Astrocyte of the cerebellum (primary cell): Measurements from ENCODE around the gene NUP62CL.

Experiments
- DNase-seq: peaks from one replicate; pipeline ENCODE4 v3.0.0-alpha.2; 2011; ENCODE audit warnings: low read depth
- H3K4me3 ChIP-seq: 2 replicates; pipeline ENCODE4 v1.5.1; 2011; ENCODE audit warnings: mild to moderate bottlenecking, low read depth, low read length, moderate library complexity
- in situ Hi-C: cut with HindIII; loops from 2 replicates; pipeline ENCODE4 v1.10.0; 2017; ENCODE audit warnings: low sequenced_read_pairs
- TF ChIP-seq, protein P1 (sequence below): IDR thresholded peaks from 2 replicates; pipeline ENCODE4 v1.5.1; 2012; ENCODE audit warnings: low read length, low read depth, moderate library complexity, mild to moderate bottlenecking; ENCODE audit errors: missing control alignments

The NUP62CL gene

DNA sequence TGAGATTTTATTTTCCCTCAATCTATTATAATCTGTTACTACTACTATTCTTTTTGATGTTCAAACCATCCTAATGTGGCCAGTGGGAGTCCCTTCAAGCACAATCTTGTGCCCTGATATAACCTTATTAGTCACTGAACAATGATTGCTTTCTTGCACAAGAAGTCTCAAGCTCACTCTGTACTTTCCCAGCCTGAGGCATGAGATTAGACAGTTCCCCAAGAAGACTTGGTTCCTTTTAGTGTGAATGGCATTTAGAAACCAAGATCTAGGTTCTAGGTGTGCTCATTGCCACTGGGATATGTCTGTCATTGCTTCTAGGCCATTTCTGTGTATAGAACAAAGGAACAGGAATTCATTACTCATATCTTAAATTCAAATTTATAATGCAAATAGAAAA lies 59.6 kb downstream of the NUP62CL start:
- TF ChIP-seq, protein P1, sequence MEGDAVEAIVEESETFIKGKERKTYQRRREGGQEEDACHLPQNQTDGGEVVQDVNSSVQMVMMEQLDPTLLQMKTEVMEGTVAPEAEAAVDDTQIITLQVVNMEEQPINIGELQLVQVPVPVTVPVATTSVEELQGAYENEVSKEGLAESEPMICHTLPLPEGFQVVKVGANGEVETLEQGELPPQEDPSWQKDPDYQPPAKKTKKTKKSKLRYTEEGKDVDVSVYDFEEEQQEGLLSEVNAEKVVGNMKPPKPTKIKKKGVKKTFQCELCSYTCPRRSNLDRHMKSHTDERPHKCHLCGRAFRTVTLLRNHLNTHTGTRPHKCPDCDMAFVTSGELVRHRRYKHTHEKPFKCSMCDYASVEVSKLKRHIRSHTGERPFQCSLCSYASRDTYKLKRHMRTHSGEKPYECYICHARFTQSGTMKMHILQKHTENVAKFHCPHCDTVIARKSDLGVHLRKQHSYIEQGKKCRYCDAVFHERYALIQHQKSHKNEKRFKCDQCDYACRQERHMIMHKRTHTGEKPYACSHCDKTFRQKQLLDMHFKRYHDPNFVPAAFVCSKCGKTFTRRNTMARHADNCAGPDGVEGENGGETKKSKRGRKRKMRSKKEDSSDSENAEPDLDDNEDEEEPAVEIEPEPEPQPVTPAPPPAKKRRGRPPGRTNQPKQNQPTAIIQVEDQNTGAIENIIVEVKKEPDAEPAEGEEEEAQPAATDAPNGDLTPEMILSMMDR: no peak
- no peak for DNase-seq
- in situ Hi-C loops: no loop called here
- H3K4me3 ChIP-seq: no peak overlapping the region

DNA sequence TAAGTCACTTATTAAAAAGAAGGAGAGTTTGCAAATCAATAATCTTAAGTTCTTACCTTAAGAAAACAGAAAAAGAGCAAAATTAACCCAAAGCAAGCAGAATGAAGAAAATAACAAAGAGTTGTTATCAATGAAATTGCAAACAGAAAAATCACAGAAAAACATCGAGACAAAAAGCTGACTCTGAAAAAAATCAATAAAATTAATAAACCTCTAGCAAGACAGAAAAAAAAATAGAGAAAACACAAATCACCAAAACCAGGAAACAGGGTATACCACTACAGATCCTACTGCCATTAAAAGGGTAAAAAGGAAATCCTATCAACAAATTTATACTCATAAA lies 70.3 kb downstream of the NUP62CL start:
- TF ChIP-seq, protein P1: no peak
- H3K4me3 ChIP-seq: no peak overlapping the region
- in situ Hi-C loops: no loop called here
- DNase-seq: no peak

DNA sequence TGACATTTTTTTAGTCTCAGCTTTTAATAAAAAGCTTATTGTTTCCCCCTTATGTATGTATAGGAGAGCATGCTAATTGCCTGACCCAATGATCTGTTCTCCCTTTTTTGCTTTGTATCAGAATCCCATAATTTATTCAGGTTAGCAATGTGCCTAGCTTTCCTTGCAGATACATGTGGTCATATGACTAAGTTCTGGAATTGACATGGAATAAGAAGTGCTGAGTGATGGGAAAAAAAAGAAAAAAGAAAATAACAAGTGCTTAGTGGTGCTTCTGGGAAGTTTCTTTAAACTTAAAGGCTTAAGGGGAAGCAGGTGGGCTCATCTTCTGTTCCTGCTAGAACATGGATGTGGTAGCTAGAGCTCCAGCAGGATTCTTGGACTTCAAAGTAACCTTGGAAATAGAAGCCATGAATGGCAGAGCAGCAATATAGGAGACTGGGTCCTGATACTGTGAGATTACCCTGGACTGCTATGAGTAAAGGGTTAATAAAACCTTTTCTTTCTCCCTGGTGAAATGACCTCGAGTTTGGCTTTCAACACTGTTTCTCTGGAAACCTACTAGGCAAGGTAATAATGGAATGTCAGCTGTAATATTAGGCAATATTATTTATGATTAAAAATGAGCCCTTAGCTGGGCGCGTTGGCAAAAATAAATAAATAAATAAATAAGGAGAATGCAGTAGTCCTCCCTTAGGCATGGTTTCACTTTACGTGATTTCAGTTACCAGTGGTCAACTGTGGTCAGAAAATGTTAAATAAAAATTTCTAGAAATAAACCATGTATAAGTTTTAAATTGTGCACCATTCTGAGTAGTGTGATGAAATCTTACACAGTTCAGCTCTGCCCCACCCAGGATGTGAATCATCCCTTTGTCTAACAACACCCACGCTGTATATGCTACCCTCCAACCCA lies 70.9 kb downstream of the NUP62CL start:
- in situ Hi-C loops: no loop called here
- TF ChIP-seq, protein P1: no peak
- DNase-seq: no peak
- H3K4me3 ChIP-seq: no peak overlapping the region

DNA sequence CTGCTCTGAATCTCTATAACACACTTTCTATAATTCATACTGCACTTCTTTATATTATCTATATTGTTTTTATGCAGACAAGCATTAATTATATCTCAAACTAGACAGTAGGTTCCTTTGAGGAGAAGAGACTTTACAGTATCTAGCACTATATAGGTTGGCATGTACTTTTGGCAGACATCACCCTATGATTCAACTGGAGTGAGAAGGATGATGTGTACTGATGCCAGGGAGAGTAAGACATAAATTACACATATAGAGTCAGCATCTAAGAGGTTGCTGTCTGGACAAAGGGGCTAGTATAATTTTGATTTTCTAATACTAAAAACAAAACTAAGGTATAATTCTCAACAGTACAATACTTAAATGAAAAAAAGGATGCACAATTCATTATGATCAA lies 82.5 kb downstream of the NUP62CL start:
- DNase-seq: no peak
- in situ Hi-C loops: no loop called here
- TF ChIP-seq, protein P1: no peak
- no peak overlapping the region for H3K4me3 ChIP-seq

DNA sequence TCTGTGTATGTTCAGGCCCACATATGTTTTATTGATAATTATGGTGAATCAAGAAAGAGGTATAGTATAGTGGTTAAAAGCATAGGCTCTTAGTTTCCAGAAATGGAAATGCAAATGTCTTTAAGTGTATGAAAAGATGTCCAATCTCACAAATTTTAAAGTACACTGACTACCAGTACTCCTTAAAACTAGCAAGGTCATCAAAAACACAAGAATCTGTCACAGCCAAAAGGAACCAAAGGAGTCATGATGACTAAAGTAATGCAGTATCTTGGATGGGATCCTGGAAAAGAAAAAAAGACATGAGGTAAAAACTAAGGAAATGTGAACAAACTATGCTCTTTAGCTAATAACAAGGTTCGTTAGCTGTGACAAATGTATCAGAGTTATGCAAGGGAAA lies 87.0 kb downstream of the NUP62CL start:
- TF ChIP-seq, protein P1: no peak
- no peak overlapping the region for H3K4me3 ChIP-seq
- no peak for DNase-seq
- in situ Hi-C loops: no loop called here

DNA sequence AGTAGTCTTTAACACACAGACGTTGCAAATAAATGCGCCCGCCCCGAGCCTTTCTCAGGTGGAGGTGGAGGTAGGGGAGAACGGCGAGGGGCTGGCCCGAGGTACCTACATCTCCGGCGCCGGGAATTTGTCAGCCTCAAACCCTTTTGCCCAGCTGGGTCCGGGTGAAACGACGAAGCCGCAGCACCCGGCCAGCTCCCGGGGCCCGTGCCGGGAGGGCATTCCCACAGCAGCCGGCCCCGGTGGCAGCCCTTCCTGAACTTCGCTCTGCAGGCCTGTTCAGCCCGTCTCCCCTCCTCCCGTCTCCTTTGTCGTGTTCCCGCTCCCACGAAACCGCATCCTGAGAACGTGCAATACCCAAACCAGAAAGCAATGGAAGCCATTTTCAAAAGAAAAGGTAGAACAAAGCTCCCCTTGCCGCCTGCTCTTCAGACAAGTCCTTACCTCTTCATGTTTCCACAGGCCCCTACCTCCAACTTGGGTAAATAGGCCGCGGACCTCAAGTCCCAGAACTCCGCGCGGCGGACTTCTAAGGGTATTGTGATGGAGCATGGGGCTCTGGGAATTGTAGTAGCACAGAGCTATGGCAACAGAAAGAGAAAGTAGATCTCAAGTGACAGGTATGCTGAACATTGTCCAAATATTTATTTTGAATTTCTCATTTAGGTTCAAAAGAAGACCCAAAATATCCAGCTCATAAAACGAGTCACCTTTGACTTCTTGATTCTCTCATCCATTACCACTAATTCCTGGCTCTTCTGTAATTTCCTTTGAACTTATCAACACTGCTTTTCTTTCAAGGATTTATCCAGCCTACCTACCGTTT lies 87.7 kb downstream of the NUP62CL start, which contains the start of gene RBM41:
RBM41 (minus strand) TSS at position 501 of the 826 bp plus-strand sequence; CDS start at position 452, 49 bp downstream.
- peak within 1 kb of the TSS; percentile 65 for H3K4me3 ChIP-seq
- in situ Hi-C loops: no loop called here
- TF ChIP-seq, protein P1: no peak
- peak; percentile 52 for DNase-seq
